ENCODE measurements around the gene GNA14.

DNA sequence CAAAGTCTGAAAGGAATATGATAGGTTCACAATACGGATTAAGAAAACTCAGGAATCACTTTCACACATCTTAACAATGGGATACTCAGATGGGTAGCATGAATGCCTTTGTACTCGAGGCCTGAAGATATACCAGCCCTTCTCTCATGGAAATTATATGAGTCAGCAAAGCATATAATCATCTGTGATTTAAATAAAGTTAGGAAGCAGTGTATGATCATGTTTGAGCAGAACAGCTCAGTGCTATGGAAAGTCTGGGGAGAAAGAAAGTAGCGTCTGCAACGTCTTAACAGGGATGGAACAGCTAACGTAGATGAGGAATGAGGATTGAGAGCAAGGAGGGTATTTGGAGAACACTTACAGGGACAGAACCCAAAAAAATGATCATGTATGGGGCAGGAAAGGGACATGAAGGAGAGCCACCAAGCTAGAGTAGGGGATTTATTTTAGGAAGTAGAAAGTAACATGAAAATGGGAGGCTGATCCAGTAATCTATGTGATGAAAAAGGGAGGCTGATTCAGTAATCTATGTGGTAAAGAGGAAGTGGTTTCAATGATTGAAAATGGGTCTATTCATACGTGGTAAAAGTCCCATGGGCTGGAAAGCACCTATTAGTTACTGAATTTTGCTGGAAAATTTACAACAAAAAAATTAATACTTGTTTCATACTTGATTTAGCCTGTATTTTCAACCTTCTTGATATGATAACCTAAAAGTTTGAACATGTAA lies 85.9 kb downstream of the GNA14 start:
- TF ChIP-seq, protein P1, sequence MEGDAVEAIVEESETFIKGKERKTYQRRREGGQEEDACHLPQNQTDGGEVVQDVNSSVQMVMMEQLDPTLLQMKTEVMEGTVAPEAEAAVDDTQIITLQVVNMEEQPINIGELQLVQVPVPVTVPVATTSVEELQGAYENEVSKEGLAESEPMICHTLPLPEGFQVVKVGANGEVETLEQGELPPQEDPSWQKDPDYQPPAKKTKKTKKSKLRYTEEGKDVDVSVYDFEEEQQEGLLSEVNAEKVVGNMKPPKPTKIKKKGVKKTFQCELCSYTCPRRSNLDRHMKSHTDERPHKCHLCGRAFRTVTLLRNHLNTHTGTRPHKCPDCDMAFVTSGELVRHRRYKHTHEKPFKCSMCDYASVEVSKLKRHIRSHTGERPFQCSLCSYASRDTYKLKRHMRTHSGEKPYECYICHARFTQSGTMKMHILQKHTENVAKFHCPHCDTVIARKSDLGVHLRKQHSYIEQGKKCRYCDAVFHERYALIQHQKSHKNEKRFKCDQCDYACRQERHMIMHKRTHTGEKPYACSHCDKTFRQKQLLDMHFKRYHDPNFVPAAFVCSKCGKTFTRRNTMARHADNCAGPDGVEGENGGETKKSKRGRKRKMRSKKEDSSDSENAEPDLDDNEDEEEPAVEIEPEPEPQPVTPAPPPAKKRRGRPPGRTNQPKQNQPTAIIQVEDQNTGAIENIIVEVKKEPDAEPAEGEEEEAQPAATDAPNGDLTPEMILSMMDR (IDR thresholded peaks at IDR 0.05) = no peak
- TF ChIP-seq POLR2AphosphoS5 (IDR thresholded peaks at IDR 0.05; ENCODE audit: insufficient read depth in 1 of 2, low read depth in 1 of 2) = no peak
